ENCODE data around the gene PDK4. TPM values are rescaled to one million over a fixed set of nuclear protein-coding genes. Genes with fewer than 3 reads are reported as not detected.

PDK4 gene
- polyA plus RNA-seq (ENCODE audit: insufficient read length in 4 of 4): 10 to 100 TPM; 13.5 to 28.6 (median 17.9) TPM

- DNase-seq (ENCODE audit: low read depth in 4 of 4, low spot score in 2 of 4): peak in 3 of 4 donors; percentile 76 to 86 (median 76)
Measured at GRCh38 chr7:95596198-95597063, at the start of gene PDK4. Gene PDK4 (minus strand): TSS chr7:95596516. CDS start chr7:95596293, 223 bp downstream.

GRCh38 chr7:95642173-95642572 lies 45.9 kb upstream of the PDK4 start:
- no peak for DNase-seq (ENCODE audit: low read depth in 4 of 4, low spot score in 2 of 4)

DNA sequence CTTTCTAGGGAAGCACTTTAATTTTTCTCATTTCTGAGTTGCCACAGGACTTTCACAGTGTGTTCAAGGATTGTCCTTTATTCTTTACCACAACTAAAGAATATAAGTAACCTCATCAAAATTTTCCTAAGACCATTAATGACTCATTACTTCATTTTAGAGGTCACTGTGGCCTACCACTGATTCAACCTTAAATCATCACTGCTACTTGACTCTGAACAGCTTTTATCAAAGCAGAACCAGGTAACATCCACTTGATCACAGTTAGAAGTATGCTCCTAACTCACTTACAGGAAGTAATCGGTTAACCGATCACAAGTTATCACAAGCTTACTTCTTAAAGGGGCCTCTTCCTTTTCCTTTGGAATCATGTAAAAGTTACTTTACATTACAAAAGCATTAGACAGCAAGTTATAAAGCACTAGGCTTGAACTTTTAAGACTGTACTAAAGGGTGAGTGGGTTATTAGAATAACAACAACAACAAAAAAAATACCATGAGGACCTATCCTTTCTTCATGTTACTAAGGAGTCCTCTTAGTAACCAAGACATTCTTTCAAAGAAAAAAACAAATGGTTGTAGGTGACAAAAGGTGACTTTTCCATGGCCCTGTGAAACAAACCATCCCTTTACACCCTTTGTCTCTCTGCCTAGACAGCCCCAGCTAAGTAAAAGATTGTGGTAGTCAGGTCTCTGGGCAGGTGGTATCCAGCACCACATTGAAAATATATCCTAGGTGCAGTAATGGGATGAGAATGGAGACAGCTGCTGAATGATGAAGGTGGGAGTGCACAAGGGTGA lies 40.0 kb upstream of the PDK4 start:
- no peak for DNase-seq (ENCODE audit: low read depth in 4 of 4, low spot score in 2 of 4)

GRCh38 chr7:95632609-95633008 lies 36.3 kb upstream of the PDK4 start:
- DNase-seq (ENCODE audit: low read depth in 4 of 4, low spot score in 2 of 4): no peak

DNA sequence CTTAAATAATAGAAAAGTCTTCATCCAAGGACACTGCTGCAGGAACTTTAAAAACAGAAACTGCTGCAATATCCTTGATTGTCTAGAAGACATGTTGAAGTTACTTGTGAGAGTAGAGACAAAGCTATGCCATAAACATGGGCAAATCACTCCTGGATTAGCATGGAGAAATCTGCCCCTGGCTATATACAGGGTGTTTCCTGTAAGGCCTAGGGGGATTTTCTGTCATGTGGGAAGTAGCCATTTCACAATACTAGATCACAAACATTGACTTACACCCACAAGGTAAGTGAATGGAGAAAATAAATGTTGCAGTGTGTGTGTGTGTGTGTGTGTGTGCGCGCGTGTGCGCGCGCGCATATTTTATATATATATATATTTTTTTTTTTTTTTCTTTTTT lies 35.2 kb upstream of the PDK4 start:
- DNase-seq (ENCODE audit: low read depth in 4 of 4, low spot score in 2 of 4): no peak

DNA sequence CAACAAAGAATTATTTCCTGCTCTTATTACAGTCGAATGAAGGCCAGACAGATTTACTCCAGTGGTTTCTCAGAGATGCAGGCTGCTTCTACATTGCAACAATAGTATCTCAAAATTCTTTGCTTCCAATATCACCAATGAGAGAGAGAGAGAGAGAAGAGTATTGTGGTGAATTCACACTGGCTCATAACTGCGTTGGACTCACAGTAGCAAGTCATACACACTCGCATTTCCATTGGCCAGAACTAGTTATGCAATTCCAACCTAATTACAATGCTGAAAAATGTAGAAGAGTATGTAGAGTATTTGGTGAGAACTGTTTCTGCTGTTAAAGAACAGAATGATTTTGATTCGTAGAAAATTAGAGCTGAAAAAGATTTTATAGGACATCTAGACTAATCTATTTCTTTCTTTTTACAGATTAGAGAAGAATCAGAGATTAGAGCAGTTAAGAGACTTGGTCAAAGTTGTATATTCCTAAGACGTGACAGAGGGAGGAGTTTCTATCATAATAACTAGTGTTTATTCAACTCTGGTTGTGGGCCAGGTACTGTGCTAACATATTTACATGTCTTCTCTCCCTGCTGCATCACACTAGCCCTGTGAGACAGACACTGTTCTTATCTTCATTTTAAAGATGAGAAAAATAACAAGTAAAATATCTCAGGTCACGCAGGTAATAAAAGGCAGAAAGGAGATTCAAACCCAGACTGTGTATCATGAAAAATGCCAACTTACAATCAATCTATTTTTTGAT lies 34.6 kb upstream of the PDK4 start:
- no peak for DNase-seq (ENCODE audit: low read depth in 4 of 4, low spot score in 2 of 4)

- DNase-seq (ENCODE audit: low read depth in 4 of 4, low spot score in 2 of 4): no peak
Measured at GRCh38 chr7:95628831-95629439, 32.6 kb upstream of the PDK4 start.

DNA sequence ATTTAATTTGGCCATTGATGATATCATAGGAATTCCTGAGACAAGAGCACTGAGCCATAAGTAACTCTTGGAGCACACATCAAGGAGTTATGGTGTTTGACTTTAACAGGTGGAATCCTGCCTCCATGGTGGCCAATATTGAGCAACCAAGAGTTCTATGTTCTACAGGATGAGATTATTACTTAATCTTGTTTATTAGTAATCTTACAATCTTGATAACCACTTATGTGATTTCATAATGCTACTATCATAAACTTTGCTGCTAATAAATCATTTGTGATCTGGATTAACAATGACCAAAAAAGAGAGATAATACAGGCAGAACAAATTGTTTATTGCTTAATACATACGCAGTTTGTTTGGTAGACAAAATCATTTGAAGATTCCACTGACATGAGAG lies 27.5 kb upstream of the PDK4 start:
- no peak for DNase-seq (ENCODE audit: low read depth in 4 of 4, low spot score in 2 of 4)

GRCh38 chr7:95622859-95623258 lies 26.5 kb upstream of the PDK4 start:
- DNase-seq (ENCODE audit: low read depth in 4 of 4, low spot score in 2 of 4): no peak

DNA sequence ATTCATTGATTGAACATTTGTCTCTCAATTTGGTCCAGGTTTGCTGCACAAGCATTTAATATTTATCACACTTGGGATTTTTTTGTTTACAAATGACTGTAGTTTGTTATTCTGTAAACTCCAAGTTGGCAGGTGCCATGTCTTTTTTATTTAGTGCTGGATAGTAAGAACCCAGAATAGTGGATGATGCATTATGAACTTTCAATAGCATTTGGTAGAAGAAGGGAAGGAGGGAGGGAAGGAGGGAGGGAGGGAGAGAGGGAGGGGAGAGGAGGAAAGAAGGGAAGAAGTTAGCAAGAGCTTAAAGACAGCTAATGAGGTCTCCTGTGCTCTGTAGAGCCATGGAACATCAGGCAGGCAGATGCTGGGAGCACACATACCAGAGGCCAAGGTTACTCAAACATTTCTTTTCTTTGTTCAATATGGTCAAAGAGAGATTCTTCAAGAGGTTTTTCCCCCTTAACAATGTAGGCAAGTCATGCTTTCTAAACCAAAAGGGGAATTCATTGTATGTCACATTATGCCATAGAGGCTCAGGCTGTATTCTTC lies 25.8 kb upstream of the PDK4 start:
- DNase-seq (ENCODE audit: low read depth in 4 of 4, low spot score in 2 of 4): no peak

- DNase-seq (ENCODE audit: low read depth in 4 of 4, low spot score in 2 of 4): no peak
Measured at GRCh38 chr7:95621404-95621803, 25.1 kb upstream of the PDK4 start.

GRCh38 chr7:95620631-95621030 lies 24.3 kb upstream of the PDK4 start:
- DNase-seq (ENCODE audit: low read depth in 4 of 4, low spot score in 2 of 4): no peak

DNA sequence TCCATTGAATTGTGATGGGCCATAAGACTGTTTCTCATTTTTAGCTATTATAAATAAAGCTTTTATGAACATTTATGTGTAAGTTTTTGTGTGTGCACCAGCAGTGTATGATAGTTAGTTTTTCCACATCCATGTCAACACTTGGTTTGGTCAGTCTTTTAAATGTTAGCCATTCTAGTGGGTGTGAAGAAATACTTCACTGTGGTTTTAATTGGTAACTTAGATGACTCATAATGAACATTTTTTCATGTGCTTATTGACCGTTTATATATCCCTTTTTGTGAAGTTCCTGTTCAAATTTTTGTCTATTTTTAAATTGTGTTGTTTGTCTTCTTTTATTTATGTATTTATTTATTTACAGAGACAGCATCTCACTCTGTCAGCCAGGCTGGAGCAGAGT lies 23.6 kb upstream of the PDK4 start:
- no peak for DNase-seq (ENCODE audit: low read depth in 4 of 4, low spot score in 2 of 4)

DNA sequence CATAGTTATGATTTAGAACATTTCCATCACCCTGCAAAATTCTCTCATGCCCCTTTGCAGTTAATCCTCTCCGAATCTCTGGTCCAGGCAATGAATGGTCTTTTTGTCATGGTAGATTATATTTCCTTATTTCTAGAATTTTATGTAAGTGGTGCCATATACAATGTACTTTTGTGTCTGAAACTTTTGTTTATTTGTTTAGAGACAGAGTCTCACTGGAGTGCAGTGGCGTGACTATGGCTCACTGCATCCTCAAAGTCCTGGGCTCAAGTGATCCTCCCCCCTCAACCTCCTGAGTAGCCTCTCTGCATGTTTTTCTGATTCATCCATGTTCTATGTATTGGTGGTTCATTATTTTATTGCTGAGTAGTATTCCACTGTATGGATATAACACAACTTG lies 23.2 kb upstream of the PDK4 start:
- no peak for DNase-seq (ENCODE audit: low read depth in 4 of 4, low spot score in 2 of 4)

DNA sequence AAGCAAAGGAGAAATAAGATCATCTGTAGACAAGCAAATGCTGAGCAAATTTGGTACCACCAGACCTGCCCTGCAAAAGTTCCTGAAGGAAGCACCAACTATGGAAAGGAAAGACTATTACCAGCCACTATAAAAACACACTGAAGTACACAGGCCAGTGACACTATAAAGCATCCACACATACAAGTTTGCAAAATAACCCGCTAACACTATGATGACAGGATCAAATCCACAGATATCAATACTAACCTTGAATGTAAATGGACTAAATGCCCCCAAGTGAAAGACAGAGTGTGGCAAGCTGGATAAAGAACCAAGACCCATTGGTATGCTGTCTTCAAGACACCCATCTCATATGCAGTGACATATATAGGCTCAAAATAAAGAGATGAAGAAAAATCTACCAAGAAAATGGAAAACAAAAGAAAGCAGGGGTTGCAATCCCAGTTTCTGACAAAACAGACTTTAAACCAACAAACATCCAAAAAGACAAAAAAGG lies 18.2 kb upstream of the PDK4 start:
- DNase-seq (ENCODE audit: low read depth in 4 of 4, low spot score in 2 of 4): no peak

DNA sequence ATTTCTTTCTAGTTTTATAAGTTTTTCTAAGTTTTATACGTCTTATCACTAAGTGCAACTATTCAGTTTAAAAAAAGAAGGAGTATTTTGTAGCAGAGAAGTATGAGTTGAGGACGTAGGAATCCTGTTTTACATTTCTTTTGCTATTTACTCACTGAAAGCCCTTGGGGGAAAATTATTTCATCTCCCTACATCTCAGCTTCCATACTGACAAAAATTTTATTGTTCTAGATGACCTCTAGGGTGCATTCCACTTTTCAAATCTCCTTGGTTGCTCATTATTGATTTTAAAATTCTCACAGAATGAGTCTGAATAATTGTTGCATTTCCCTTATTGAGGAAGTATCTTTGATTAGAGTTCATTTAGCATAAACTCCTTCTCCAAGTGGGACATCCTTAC lies 14.9 kb upstream of the PDK4 start:
- DNase-seq (ENCODE audit: low read depth in 4 of 4, low spot score in 2 of 4): no peak

DNA sequence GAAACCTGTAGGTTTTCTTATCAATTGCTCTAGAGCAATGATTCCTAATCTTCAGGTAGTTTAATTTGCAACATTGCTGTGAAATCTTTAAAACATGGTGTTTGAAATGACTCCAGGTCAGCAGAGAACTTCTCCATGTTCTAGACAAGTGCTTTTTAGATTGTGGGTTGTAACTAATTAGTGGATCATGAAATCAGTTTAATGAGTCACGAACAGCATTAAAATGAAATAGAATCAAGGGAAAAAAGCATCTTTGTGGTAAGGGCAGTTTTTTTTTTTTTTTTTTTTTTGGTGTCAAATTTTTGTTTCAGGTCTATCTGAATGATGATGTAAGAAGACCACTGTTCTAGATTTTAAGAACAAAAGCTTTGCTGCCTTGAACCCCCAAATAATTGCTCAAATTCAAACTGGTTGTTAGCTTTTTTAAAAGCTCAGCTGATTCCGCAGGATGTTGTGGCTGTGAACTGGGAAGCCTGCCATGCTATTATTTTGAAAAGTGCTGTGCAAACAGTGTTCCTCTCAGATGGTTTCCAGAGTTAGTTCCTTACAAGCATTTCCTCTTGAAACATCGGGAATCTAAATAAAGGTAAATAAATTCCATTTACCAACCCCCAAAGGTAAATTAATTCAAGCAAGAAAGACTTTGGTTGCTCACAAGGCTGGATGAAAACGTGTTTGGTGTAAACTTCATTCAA lies 13.1 kb upstream of the PDK4 start:
- DNase-seq (ENCODE audit: low read depth in 4 of 4, low spot score in 2 of 4): peak in 2 of 4 donors; percentile 18 to 49

GRCh38 chr7:95608359-95609173 lies 12.2 kb upstream of the PDK4 start:
- peak; percentile 68 to 92 (median 84) for DNase-seq (ENCODE audit: low read depth in 4 of 4, low spot score in 2 of 4)

GRCh38 chr7:95607561-95607960 lies 11.2 kb upstream of the PDK4 start:
- no peak for DNase-seq (ENCODE audit: low read depth in 4 of 4, low spot score in 2 of 4)

Data from left renal cortex interstitium (tissue), 4 donors.